GM23248 (cell line): ENCODE measurements around the gene LEKR1.

Experiments used
- EZH2 ChIP-seq: fragments of 200-600 bp; sonication (generic); IDR thresholded peaks from 2 replicates; pipeline ENCODE4 v1.6.1; 2018; ENCODE audit warnings: antibody characterized with exemption, mild to moderate bottlenecking; ENCODE audit not compliant: insufficient read depth, poor library complexity, severe bottlenecking
- EZH2phosphoT487 ChIP-seq: fragments of 200-600 bp; sonication (generic); IDR thresholded peaks from 2 replicates; pipeline ENCODE4 v1.6.1; 2018; ENCODE audit warnings: antibody characterized with exemption, moderate library complexity, mild to moderate bottlenecking, low read depth; ENCODE audit not compliant: insufficient read depth

GRCh38 chr3:156793400-156793799 is 32.8 kb upstream of the LEKR1 start:
- TF ChIP-seq EZH2 (no peak), EZH2phosphoT487 (no peak)
